HL-60 (cell line): ENCODE measurements around the gene NPHS2.

Source experiments
- CTCF ChIP-seq: IDR thresholded peaks from one replicate; pipeline ENCODE4 v1.5.1; 2011; ENCODE audit warnings: low read length, control low read depth, inconsistent platforms; ENCODE audit not compliant: insufficient read depth
- GABPA ChIP-seq: IDR thresholded peaks from 2 replicates; pipeline ENCODE4 v1.6.1; 2012; ENCODE audit warnings: low read depth
- POLR2AphosphoS5 ChIP-seq: IDR thresholded peaks from 2 replicates; pipeline ENCODE4 v1.6.1; 2012; ENCODE audit warnings: low read depth
- REST ChIP-seq: IDR thresholded peaks from 2 replicates; pipeline ENCODE4 v1.6.1; 2012; ENCODE audit warnings: low read depth; ENCODE audit not compliant: insufficient replicate concordance
- SPI1 ChIP-seq: IDR thresholded peaks from 2 replicates; pipeline ENCODE4 v1.6.1; 2012; ENCODE audit warnings: low read depth, mild to moderate bottlenecking, borderline replicate concordance

GRCh38 chr1:179530352-179530751 lies 45.4 kb downstream of the NPHS2 start:
- TF ChIP-seq REST (no peak), CTCF (no peak), POLR2AphosphoS5 (no peak), SPI1 (no peak), GABPA (no peak)
